Esophagus muscularis mucosa (tissue), 4 donors: Measurements from ENCODE around the gene GPR65.

Experiments used
- CTCF ChIP-seq, 3 experiments: fragments of 200-600 bp in 2 of 3; fragments of 450-650 bp in 1 of 3; sonication (generic) in 2 of 3; IDR thresholded peaks; one replicate each; pipeline ENCODE4 v1.5.1; 2017 to 2019; ENCODE audit warnings: antibody characterized with exemption in 3 of 3, mild to moderate bottlenecking in 2 of 3, moderate library complexity in 1 of 3
- EP300 ChIP-seq: sonication (generic); formaldehyde crosslinking; IDR thresholded peaks from one replicate; pipeline ENCODE4 v1.6.1; 2017; ENCODE audit warnings: antibody characterized with exemption
- POLR2AphosphoS5 ChIP-seq, 2 donors: sonication (generic); formaldehyde crosslinking; IDR thresholded peaks; one replicate each; pipeline ENCODE4 v1.6.1; 2017; ENCODE audit warnings: antibody characterized with exemption in 2 of 2

DNA sequence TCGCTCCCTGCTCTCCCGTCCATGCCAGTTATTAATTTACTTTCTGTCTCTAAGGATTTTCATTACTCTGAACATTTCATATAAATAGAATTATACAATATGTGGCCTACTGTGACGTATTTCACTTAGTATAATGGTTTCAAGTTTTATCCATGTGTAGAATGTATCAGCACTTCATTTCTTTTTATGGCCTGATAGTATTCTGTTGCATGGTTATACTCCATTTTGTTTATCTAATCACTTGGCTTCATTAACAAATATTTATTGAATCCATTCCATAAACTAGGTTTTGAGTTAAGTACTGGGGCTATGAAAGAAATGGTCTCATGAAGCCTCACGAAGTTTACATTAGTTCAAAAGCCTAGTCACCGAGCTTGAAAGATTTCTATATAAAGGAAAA lies 7.6 kb downstream of the GPR65 start:
- TF ChIP-seq EP300, result no peak
- TF ChIP-seq CTCF (IDR thresholded peaks at IDR 0.05), result no peak
- no peak for TF ChIP-seq POLR2AphosphoS5 (IDR thresholded peaks at IDR 0.05)
